ENCODE measurements around the gene SELENOS.
"Not testable (repeated sequence)": the region's sequence is repeated elsewhere in the genome, so short reads cannot be mapped to it uniquely, and the experiment has no call there.

The SELENOS gene

DNA sequence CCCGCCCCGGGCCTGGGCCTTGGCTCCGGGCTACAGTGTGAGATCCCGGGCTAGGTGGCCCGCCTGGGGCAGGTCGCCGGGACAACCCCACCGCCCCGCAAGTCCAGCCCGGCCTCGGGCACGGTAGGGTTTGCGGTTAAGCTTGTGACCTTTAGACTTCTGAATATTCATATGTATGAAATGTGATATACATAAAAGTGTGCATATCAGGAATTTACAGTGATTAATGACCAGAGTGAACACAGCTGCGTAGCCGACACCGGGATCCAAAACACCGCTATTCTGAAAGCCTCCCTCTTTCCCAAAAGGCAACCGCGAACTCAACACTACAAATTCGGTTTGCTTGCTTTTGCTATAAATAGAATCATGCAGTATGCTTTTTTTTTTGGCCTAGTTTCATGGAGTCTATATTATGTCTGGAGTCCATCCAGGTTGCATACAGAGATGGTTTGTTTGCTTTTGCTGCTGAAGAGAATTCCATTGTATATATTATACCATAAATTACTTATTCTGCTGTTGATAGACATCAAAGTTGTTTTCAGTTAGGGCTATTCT lies 18.4 kb upstream of the SELENOS start:
- no peaks in the 10 kb centered on the region for H3K4me1 ChIP-seq (ENCODE audit: control insufficient read depth, insufficient read depth, low read length)
- WGBS, 2 experiments, result 26 to 27% methylated on average over 20 of the region's 20 CpGs
- H3K9me3 ChIP-seq (ENCODE audit: control insufficient read depth, low read length), result no peaks in the 10 kb centered on the region
- H3K36me3 ChIP-seq (ENCODE audit: control insufficient read depth, insufficient read depth, low read length), result no peaks in the 10 kb centered on the region
- H3K27me3 ChIP-seq (ENCODE audit: control insufficient read depth, insufficient read depth, low read length, poor library complexity, severe bottlenecking), result peaks cover 4% of the 10 kb centered on the region
- no peak overlapping the region for H3K27ac ChIP-seq (ENCODE audit: insufficient read depth, low read depth, low read length, poor library complexity, severe bottlenecking)
- peak overlapping the region; percentile 98 for H3K4me3 ChIP-seq (ENCODE audit: insufficient read depth, low read depth, low read length)

DNA sequence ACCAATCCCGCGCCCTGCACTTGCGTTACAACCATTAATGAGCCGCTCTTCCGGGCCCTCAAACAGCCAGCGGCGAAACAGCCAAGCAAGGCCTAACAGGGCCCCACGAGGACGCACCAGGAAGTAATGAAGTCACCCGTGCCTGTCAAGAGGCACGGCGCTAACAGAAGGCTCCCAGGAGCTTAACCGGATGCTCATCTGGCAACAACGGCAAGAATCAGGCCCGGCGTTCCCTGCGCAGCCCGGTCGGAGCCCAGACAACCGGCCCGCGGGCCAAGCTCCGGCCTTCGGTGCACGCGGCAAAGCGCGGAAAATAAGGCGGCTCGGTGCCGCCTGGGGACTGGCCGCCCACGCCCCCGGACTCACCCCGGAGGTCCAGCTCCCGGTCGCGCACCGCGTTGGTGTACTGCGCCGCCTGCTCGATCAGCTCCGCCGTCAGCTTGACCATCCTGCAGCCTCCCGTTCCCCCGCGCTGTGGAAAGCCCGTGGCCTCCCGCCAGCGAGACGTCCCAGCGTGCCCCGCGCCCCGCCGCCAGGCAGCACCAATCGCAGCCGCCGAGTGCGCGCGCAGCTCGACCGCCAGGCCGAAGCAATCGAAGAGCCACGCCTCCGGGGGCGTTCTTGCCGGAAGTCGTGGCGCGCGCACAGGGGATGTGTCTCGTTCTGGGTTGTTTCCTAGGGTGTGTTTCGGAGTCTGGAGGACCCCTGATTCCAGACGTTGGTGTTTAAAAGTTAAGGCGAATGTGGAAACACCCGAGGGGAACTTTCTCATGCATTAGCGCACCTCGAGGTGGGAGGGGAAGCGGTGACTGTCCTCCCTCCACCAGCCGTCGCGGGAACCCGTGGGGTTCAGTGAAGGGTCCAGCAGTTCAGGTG lies 17.7 kb upstream of the SELENOS start, which contains the start of gene SNRPA1:
TSS of gene SNRPA1 (minus strand) at position 518 of the 876 bp plus-strand sequence. CDS start at position 448, 70 bp downstream.
- H3K4me1 ChIP-seq (ENCODE audit: control insufficient read depth, insufficient read depth, low read length), result no peaks in the 10 kb centered on the region
- peak within 1 kb of the TSS; percentile 98 for H3K4me3 ChIP-seq (ENCODE audit: insufficient read depth, low read depth, low read length)
- no peaks in the 10 kb centered on the region for H3K36me3 ChIP-seq (ENCODE audit: control insufficient read depth, insufficient read depth, low read length)
- peak within 1 kb of the TSS; percentile 66 for H3K27ac ChIP-seq (ENCODE audit: insufficient read depth, low read depth, low read length, poor library complexity, severe bottlenecking)
- WGBS, 2 experiments, result 0% methylated on average over 87 of the region's 87 CpGs
- H3K9me3 ChIP-seq (ENCODE audit: control insufficient read depth, low read length), result no peaks in the 10 kb centered on the region
- peaks cover 4% of the 10 kb centered on the region for H3K27me3 ChIP-seq (ENCODE audit: control insufficient read depth, insufficient read depth, low read length, poor library complexity, severe bottlenecking)

DNA sequence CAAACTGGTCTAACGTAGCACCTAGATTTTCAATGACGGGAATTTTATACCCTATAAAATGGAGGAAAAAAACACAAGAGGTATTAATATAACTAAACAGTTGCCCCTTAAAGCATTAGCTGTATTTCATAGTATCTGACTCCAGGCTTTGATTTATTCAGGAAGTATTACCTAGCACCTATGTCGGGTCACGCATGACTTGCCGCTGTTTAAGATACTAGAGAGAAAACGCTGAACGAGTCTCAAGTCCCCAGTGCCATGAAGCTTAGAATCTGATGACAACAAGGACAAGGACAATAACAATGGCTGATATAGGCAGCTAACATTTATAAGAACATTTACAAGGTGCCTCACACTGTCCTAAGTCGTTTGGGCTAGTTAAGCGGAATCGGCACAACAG lies 15.8 kb upstream of the SELENOS start:
- Histone ChIP-seq H3K9me3 (ENCODE audit: control insufficient read depth, low read length) (no peaks in the 10 kb centered on the region), H3K27me3 (ENCODE audit: control insufficient read depth, insufficient read depth, low read length, poor library complexity, severe bottlenecking) (peaks cover 4% of the 10 kb centered on the region), H3K4me1 (ENCODE audit: control insufficient read depth, insufficient read depth, low read length) (no peaks in the 10 kb centered on the region), H3K4me3 (ENCODE audit: insufficient read depth, low read depth, low read length) (no peak overlapping the region), H3K36me3 (ENCODE audit: control insufficient read depth, insufficient read depth, low read length) (no peaks in the 10 kb centered on the region), H3K27ac (ENCODE audit: insufficient read depth, low read depth, low read length, poor library complexity, severe bottlenecking) (no peak overlapping the region)
- WGBS, 2 experiments, result 90 to 94% methylated on average over 8 to 9 of the region's 10 CpGs

DNA sequence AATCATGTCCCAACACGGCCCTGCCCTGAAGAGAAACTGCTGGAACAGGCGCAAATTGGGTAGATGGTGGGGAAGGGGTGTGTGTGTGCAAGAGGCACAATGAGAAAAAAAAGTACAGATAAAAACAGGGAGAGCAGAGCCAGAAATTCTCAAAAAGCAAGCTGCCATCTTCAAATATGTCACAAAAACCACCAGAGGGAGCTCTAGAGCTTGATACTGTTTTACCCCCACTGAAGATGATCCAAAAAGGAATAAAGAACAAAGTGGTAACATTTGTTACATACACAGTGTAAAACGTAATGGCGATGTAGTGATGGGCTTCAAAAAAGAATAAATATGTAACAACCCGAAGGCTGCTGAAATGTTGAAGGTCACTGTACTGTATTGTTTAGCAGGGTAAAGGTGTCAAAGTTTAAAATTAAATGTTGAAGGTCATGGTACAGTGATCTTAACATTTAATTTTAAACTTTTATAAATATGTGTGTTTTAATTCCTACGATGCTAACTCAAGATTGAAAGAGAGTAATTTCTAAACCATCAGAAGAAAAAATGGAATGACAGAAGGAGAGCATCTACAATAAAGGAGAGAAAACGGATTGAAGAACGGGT lies 11.7 kb upstream of the SELENOS start:
- no peaks in the 10 kb centered on the region for H3K4me1 ChIP-seq (ENCODE audit: control insufficient read depth, insufficient read depth, low read length)
- H3K4me3 ChIP-seq (ENCODE audit: insufficient read depth, low read depth, low read length), result no peak overlapping the region
- WGBS, 2 experiments, result 92 to 93% methylated on average over 7 to 8 of the region's 8 CpGs
- H3K36me3 ChIP-seq (ENCODE audit: control insufficient read depth, insufficient read depth, low read length), result peaks cover 25% of the 10 kb centered on the region
- no peak overlapping the region for H3K27ac ChIP-seq (ENCODE audit: insufficient read depth, low read depth, low read length, poor library complexity, severe bottlenecking)
- H3K9me3 ChIP-seq (ENCODE audit: control insufficient read depth, low read length), result no peaks in the 10 kb centered on the region
- no peaks in the 10 kb centered on the region for H3K27me3 ChIP-seq (ENCODE audit: control insufficient read depth, insufficient read depth, low read length, poor library complexity, severe bottlenecking)

DNA sequence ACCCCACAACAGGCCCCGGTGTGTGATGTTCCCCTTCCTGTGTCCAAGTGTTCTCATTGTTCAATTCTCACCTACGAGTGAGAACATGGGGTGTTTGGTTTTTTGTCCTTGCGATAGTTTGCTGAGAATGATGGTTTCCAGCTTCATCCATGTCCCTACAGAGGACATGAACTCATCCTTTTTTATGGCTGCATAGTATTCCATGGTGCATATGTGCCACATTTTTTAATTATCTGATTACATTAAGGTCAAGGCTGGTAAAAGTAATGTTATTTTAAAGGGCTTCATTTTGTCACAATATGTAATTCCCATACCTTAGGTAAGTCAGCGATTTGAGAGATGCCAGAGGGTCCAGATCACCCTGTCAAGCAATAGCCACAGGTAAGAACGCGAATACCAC lies 10.1 kb upstream of the SELENOS start:
- H3K9me3 ChIP-seq (ENCODE audit: control insufficient read depth, low read length); H3K27ac ChIP-seq (ENCODE audit: insufficient read depth, low read depth, low read length, poor library complexity, severe bottlenecking); H3K4me3 ChIP-seq (ENCODE audit: insufficient read depth, low read depth, low read length); H3K4me1 ChIP-seq (ENCODE audit: control insufficient read depth, insufficient read depth, low read length); H3K27me3 ChIP-seq (ENCODE audit: control insufficient read depth, insufficient read depth, low read length, poor library complexity, severe bottlenecking): not testable (repeated sequence)
- 93 to 98% methylated on average over 4 of the region's 6 CpGs for WGBS, 2 experiments
- H3K36me3 ChIP-seq (ENCODE audit: control insufficient read depth, insufficient read depth, low read length), result peaks cover 32% of the 10 kb centered on the region

DNA sequence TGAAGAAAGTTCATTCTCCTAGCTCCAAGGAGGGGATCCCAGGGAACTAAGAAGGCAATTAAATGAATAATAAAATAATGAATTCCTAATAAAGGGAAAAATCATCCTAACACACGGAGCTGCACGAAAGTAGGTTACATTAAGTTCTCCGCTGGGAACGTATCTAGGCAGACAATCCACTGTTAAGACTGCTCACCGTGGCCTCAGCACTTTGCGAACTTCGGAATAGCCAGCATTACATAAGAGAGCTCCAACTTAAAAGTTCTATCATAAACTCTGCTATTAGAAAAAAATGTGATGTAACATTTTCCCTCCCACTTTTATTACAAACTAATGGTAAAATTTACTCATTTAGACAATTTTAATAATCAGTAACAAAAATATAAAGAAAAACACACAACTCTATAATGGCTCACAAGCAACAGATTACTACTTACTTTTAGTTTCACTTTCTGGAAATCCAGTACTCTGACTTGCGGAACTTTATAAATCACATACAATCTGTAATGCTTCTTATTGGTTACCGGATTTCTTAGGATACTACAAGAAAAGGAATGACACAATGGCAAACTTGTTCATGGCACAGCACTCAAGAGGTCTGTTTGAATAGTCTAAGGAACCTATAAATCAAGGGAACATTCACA lies 9.3 kb upstream of the SELENOS start:
- Histone ChIP-seq H3K4me1 (ENCODE audit: control insufficient read depth, insufficient read depth, low read length) (no peaks in the 10 kb centered on the region), H3K4me3 (ENCODE audit: insufficient read depth, low read depth, low read length) (no peak overlapping the region), H3K27me3 (ENCODE audit: control insufficient read depth, insufficient read depth, low read length, poor library complexity, severe bottlenecking) (no peaks in the 10 kb centered on the region), H3K27ac (ENCODE audit: insufficient read depth, low read depth, low read length, poor library complexity, severe bottlenecking) (no peak overlapping the region), H3K9me3 (ENCODE audit: control insufficient read depth, low read length) (no peaks in the 10 kb centered on the region), H3K36me3 (ENCODE audit: control insufficient read depth, insufficient read depth, low read length) (peaks cover 35% of the 10 kb centered on the region)
- 97 to 98% methylated on average over 8 to 9 of the region's 9 CpGs for WGBS, 2 experiments

DNA sequence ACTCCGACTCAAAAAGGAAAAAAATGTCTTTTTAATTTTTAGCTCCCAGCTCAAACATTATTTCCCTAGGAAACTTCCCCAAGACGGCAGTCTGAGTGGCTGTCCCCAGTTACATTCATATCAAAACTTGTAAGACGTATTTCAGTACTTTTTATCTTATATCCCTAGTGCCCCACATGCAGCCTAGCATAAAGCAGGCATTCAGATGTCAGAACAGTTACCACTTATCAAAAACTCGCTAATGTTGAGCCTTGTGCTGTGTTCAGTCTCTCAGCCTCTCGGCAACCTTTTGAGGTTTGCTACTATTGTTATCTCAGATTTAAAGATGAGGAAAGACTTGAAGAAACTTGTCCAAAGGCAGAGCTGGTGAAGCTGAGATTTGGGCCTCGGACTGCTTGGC lies 6.6 kb upstream of the SELENOS start:
- 90 to 92% methylated on average over 6 of the region's 6 CpGs for WGBS, 2 experiments
- H3K36me3 ChIP-seq (ENCODE audit: control insufficient read depth, insufficient read depth, low read length), result peaks cover 41% of the 10 kb centered on the region
- no peak overlapping the region for H3K27ac ChIP-seq (ENCODE audit: insufficient read depth, low read depth, low read length, poor library complexity, severe bottlenecking)
- no peak overlapping the region for H3K4me3 ChIP-seq (ENCODE audit: insufficient read depth, low read depth, low read length)
- H3K9me3 ChIP-seq (ENCODE audit: control insufficient read depth, low read length), result no peaks in the 10 kb centered on the region
- no peaks in the 10 kb centered on the region for H3K4me1 ChIP-seq (ENCODE audit: control insufficient read depth, insufficient read depth, low read length)
- H3K27me3 ChIP-seq (ENCODE audit: control insufficient read depth, insufficient read depth, low read length, poor library complexity, severe bottlenecking), result no peaks in the 10 kb centered on the region

DNA sequence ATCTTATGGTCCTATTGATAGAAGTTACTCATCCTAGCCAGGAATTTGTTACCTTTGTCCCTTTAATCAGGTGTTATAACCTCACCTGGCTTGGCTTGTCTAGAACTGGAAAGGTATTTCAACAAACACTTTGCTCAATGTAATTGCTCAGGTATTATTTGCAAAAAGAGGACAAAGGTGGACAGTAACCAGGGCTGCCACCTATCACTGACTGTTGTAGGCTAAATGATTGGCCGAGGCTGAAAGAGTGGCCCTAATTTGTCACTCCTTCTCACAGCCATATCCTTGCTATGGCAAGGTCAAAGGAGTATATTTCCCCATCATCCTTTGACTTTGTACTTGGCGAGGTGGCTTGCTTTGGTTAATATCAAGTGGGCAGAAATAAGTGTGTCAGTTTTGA lies 2.7 kb upstream of the SELENOS start:
- Histone ChIP-seq H3K4me1 (ENCODE audit: control insufficient read depth, insufficient read depth, low read length) (no peaks in the 10 kb centered on the region), H3K27ac (ENCODE audit: insufficient read depth, low read depth, low read length, poor library complexity, severe bottlenecking) (no peak overlapping the region), H3K27me3 (ENCODE audit: control insufficient read depth, insufficient read depth, low read length, poor library complexity, severe bottlenecking) (no peaks in the 10 kb centered on the region), H3K4me3 (ENCODE audit: insufficient read depth, low read depth, low read length) (no peak overlapping the region), H3K9me3 (ENCODE audit: control insufficient read depth, low read length) (no peaks in the 10 kb centered on the region), H3K36me3 (ENCODE audit: control insufficient read depth, insufficient read depth, low read length) (peaks cover 30% of the 10 kb centered on the region)
- WGBS, 2 experiments, result 90 to 98% methylated on average over 2 of the region's 2 CpGs

DNA sequence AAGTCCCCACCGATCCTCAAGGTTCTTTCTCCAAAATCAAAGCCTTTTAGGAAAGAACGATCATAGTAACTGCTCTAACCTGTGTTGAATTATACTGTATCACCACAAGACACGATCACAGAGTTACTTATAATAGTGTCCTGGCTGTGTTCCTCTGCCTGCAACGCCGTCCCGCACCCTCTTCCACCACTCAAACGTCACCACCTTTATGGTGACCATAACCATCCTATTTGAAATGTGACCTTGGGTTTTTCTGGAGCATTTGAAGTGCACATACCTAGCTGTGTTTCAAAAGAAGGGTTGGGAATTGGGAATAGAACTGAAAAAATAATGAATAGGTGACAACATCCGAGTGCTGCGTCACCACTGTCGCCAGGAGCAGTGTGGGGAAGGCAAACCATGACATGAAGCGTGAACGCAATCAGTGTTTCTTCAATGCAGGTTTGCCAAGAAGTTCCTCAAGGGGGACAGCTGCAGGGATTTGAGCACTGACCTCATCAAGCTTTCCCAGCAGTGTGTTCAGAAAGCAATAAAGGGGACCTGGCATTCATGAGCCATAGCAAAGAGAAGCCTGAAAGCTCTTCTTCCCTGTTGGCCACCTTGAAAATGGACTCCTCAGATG lies 769 bp upstream of the SELENOS start:
- H3K27ac ChIP-seq (ENCODE audit: insufficient read depth, low read depth, low read length, poor library complexity, severe bottlenecking), result no peak overlapping the region
- H3K9me3 ChIP-seq (ENCODE audit: control insufficient read depth, low read length), result no peaks in the 10 kb centered on the region
- no peaks in the 10 kb centered on the region for H3K27me3 ChIP-seq (ENCODE audit: control insufficient read depth, insufficient read depth, low read length, poor library complexity, severe bottlenecking)
- H3K4me1 ChIP-seq (ENCODE audit: control insufficient read depth, insufficient read depth, low read length), result no peaks in the 10 kb centered on the region
- peaks cover 38% of the 10 kb centered on the region for H3K36me3 ChIP-seq (ENCODE audit: control insufficient read depth, insufficient read depth, low read length)
- peak overlapping the region; percentile 66 for H3K4me3 ChIP-seq (ENCODE audit: insufficient read depth, low read depth, low read length)
- WGBS, 2 experiments, result 86 to 91% methylated on average over 12 of the region's 12 CpGs

Data from ectodermal cell (in vitro differentiated cells).